NT2/D1 (cell line): ENCODE results near the gene POU3F3.

Source experiments
- DNase-seq: peaks from one replicate; pipeline ENCODE4 v3.0.0-alpha.2; 2011; ENCODE audit warnings: low read depth, low spot score
- H3K27me3 ChIP-seq: 2 replicates; pipeline ENCODE4 v1.6.0; 2011; ENCODE audit warnings: mild to moderate bottlenecking; ENCODE audit not compliant: insufficient read length, insufficient read depth
- H3K36me3 ChIP-seq: 2 replicates; pipeline ENCODE4 v1.6.1; 2011; ENCODE audit warnings: mild to moderate bottlenecking, low read length, mixed read lengths; ENCODE audit not compliant: insufficient read depth, insufficient read length
- H3K4me1 ChIP-seq: 2 replicates; pipeline ENCODE4 v1.5.1; 2011; ENCODE audit not compliant: insufficient read depth, insufficient read length
- H3K4me3 ChIP-seq: 2 replicates; pipeline ENCODE4 v1.5.1; 2011; ENCODE audit warnings: low read depth; ENCODE audit not compliant: insufficient read length
- H3K9ac ChIP-seq: 2 replicates; pipeline ENCODE4 v1.6.0; 2011; ENCODE audit warnings: low read depth; ENCODE audit not compliant: insufficient read length
- H3K9me3 ChIP-seq: 2 replicates; pipeline ENCODE4 v1.5.1; 2011; ENCODE audit warnings: mild to moderate bottlenecking, low read length; ENCODE audit not compliant: insufficient read depth
- SUZ12 ChIP-seq: IDR thresholded peaks from 2 replicates; pipeline ENCODE4 v1.6.1; 2011; ENCODE audit not compliant: insufficient read length, insufficient read depth; ENCODE audit errors: extremely low read depth
- YY1 ChIP-seq: IDR thresholded peaks from 2 replicates; pipeline ENCODE4 v1.6.1; 2011; ENCODE audit not compliant: insufficient read length, insufficient read depth
- ZNF274 ChIP-seq: IDR thresholded peaks from 2 replicates; pipeline ENCODE4 v1.6.1; 2011; ENCODE audit warnings: mild to moderate bottlenecking, low read depth, low read length

Gene POU3F3

GRCh38 chr2:104891145-104891544 lies 37.2 kb downstream of the POU3F3 start:
- Histone ChIP-seq H3K36me3 (no peaks in the 10 kb centered on the region), H3K9ac (no peak overlapping the region), H3K4me1 (no peaks in the 10 kb centered on the region), H3K4me3 (no peak overlapping the region), H3K27me3 (no peaks in the 10 kb centered on the region), H3K9me3 (peaks cover 8% of the 10 kb centered on the region; the same call in 1 of the 2 replicates)
- no peak for DNase-seq
- TF ChIP-seq SUZ12, result no peak
- no peak for TF ChIP-seq ZNF274
- no peak for TF ChIP-seq YY1

DNA sequence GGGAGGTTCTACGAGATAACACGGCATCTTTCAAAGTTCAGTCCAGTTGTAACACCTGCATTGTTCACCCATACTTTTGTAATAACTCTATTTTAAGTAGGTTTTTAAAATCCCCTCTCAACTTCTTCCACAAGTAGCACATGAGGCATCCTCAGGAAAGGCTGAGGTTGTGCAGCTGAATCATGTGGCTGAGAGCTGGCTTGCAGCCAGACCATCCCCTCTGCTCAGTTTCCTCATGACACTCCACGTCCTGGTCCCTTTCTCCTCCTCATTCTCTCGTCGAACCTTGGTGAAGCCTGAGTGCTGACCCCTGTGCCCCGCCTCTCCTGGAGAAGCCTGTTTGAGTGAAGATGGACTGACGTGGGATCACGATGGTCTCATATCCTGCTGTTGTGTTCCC lies 42.5 kb downstream of the POU3F3 start:
- Histone ChIP-seq H3K9ac (no peak overlapping the region), H3K9me3 (peaks cover 8% of the 10 kb centered on the region; the same call in 1 of the 2 replicates), H3K36me3 (no peaks in the 10 kb centered on the region), H3K27me3 (no peaks in the 10 kb centered on the region), H3K4me1 (no peaks in the 10 kb centered on the region), H3K4me3 (no peak overlapping the region)
- TF ChIP-seq ZNF274 (no peak), SUZ12 (no peak), YY1 (no peak)
- DNase-seq, result no peak

DNA sequence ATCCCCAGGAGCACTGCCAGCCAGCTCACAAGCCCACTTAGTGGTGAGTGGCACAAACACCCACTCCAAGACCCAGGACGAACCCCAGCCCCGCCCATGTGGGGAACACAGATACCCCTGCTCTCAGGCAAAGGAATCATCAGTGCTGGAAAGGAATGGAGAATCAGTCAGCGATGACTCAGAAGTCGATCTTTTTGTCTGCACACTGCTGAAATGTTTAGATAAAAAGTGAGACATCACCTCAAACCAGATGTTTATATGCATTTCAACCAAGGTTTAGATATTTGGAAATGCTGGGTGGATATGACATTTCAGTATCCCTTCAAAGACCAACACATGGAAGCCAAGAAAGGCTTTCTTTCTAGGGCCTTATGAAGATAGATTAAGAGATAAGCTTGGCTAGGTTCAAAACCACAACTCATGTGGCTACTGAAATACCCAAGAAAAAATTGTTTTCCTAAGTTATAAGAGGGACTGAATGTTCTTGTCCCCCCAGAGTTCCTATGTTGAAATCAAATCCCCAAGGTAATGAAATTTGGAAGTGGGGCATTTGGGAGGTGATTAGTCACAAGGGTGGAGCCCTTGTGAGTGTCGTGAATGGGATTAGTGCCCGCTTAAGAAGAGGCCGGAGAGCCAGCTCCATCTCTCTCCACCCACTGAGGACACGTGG lies 43.7 kb downstream of the POU3F3 start:
- TF ChIP-seq YY1, result no peak
- no peak for TF ChIP-seq ZNF274

DNA sequence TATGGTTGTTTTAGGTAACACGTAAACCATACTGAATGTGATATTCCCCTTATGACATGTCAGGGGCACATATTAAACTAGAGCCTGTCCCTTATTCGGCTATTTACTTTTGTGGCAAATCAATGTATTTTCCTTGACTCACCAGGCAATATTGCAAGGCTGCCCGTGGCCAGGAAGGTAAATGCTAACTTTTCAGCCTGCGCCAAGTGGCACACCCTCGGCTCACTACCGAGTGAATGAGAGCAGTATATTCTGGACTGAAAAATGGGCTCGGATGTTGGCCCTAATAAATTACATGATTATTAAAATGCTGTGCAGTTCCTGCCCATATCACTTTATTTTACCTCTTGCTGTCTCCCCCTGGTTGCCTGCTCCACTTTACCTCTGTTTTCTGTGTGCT lies 46.7 kb downstream of the POU3F3 start:
- TF ChIP-seq YY1, result no peak
- TF ChIP-seq SUZ12, result no peak
- TF ChIP-seq ZNF274, result no peak
- no peak for DNase-seq
- Histone ChIP-seq H3K27me3 (no peaks in the 10 kb centered on the region), H3K4me3 (no peak overlapping the region), H3K9ac (no peak overlapping the region), H3K9me3 (peaks cover 5% of the 10 kb centered on the region; the same call in 1 of the 2 replicates), H3K36me3 (no peaks in the 10 kb centered on the region), H3K4me1 (no peaks in the 10 kb centered on the region)

More for the DNA sequence above, 43.7 kb downstream of the POU3F3 start:
- Histone ChIP-seq H3K4me1 (no peaks in the 10 kb centered on the region), H3K9me3 (peaks cover 8% of the 10 kb centered on the region; the same call in 1 of the 2 replicates), H3K4me3 (no peak overlapping the region), H3K9ac (no peak overlapping the region), H3K36me3 (no peaks in the 10 kb centered on the region), H3K27me3 (no peaks in the 10 kb centered on the region)
- no peak for DNase-seq

DNA sequence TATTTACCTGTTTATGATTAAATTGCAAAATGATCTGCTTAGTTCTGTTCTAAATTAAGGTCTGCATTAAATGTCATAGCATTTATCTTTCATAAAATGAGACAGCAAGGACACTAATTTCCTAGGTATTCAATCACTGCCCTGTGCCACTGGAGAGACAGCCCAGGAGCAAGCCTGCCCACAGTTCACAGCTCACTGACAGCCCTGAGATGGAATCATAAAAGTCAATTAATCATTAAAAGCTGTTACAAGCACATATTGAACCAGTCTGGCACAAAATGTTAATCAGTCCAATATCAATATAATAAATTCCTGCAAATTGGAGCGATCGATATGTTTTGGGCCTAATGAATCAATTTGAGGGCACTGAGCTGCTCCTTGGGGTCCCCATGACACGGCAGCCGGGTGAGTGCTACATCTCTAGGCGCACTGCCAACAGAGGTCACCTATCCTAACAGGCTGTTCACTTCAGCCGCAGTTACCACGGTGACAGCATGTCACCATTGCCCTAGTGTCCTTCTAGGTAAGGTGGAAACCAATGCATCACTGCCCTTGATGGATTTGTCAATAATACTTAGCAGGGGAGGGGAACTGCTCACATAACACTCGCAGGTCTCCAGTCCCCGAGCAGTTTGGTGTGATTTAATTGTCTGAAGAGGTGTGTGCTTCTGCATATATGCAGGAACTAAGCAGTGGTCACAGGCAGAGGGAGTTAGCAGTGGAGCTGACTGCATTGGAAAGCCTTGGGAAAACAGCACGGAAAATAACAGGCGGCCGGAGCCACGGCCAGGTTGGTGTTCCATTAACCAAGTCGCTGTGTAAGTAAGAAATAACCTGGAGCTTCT lies 47.3 kb downstream of the POU3F3 start:
- no peak overlapping the region for H3K9ac ChIP-seq
- DNase-seq, result no peak
- TF ChIP-seq YY1 (no peak), SUZ12 (no peak), ZNF274 (no peak)
- no peaks in the 10 kb centered on the region for H3K4me1 ChIP-seq
- H3K9me3 ChIP-seq, result no peaks in the 10 kb centered on the region
- no peaks in the 10 kb centered on the region for H3K36me3 ChIP-seq
- no peaks in the 10 kb centered on the region for H3K27me3 ChIP-seq
- no peak overlapping the region for H3K4me3 ChIP-seq

DNA sequence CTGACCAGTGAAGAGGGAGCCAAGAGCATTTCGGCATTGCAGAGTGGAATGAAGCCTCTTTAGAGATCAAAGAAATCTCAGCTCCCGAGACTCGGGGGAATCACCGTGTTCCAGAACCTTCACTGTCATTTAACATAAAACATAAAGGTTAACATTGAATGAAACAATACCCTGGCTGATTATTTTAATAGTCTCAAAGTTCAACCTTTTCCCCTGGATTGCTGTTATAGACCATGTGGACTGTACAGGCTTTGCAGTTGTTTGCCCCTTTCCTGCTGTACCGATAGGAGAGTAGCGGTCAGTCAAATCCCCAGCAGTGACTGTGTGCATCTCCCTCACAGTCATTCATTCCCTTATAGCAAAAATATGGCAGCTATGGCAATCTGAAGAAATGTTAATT lies 48.4 kb downstream of the POU3F3 start:
- TF ChIP-seq YY1 (no peak), SUZ12 (no peak), ZNF274 (no peak)
- Histone ChIP-seq H3K36me3 (no peaks in the 10 kb centered on the region), H3K9me3 (no peaks in the 10 kb centered on the region), H3K27me3 (no peaks in the 10 kb centered on the region), H3K4me3 (no peak overlapping the region), H3K9ac (no peak overlapping the region), H3K4me1 (no peaks in the 10 kb centered on the region)
- no peak for DNase-seq
